Endothelial cell of umbilical vein (primary cell): ENCODE measurements around the gene URI1. TPM values are rescaled to one million over a fixed set of nuclear protein-coding genes. Genes with fewer than 3 reads are reported as not detected.
"Not testable (repeated sequence)": the region's sequence is repeated elsewhere in the genome, so short reads cannot be mapped to it uniquely, and the experiment has no call there.

Experiments used
- BruUV-seq: library from RNA; stranded (reverse); fragments of 400-500 nt; replicated peaks from 2 replicates; lab custom pipeline; 2021; lab: Mats Ljungman, UMichigan
- CTCF ChIA-PET: fragments of 300-600, 350-600 bp; sonication (Branson Sonifier 250); formaldehyde crosslinking; loops from one replicate; lab custom pipeline; 2021; ENCODE audit warnings: antibody characterized with exemption, inconsistent platforms; lab: Charles Lee
- POLR2A ChIA-PET: fragments of 300-600, 350-600 bp; sonication (Branson Sonifier 250); formaldehyde crosslinking; loops from one replicate; lab custom pipeline; 2021; ENCODE audit warnings: antibody characterized with exemption, inconsistent platforms; lab: Charles Lee
- DNase-seq: peaks from one replicate; pipeline ENCODE4 v3.0.0-alpha.2; 2011; ENCODE audit warnings: low read depth, low spot score
- FAIRE-seq: peaks from 2 replicates; lab custom pipeline; 2011; peaks lifted over from hg19 to GRCh38; lab: Jason Lieb, UNC
- H2AFZ ChIP-seq: 2 replicates; pipeline ENCODE4 v1.6.0; 2012; ENCODE audit warnings: low read depth, low read length, control low read depth, inconsistent platforms
- H3K27ac ChIP-seq: 2 replicates; pipeline ENCODE4 v1.5.1; 2011; ENCODE audit warnings: low read depth, mild to moderate bottlenecking, control low read depth, low read length, moderate library complexity; ENCODE audit not compliant: insufficient read depth
- H3K27me3 ChIP-seq, 2 experiments: 2 replicates each; pipeline versions ENCODE4 v1.6.0 to v1.6.1; 2011; ENCODE audit warnings: low read length in 2 of 2, mixed read lengths in 1 of 2; ENCODE audit not compliant: control insufficient read depth in 2 of 2, insufficient read depth in 2 of 2
- H3K36me3 ChIP-seq, 2 experiments: 2 replicates in 1 of 2; 3 replicates in 1 of 2; pipeline ENCODE4 v1.5.1; 2011; ENCODE audit warnings: low read length in 2 of 2, mild to moderate bottlenecking in 1 of 2, moderate library complexity in 1 of 2; ENCODE audit not compliant: control insufficient read depth in 2 of 2, insufficient read depth in 2 of 2; ENCODE audit errors: extremely low read depth in 1 of 2
- H3K4me1 ChIP-seq: 3 replicates; pipeline ENCODE4 v1.5.1; 2011; ENCODE audit warnings: mild to moderate bottlenecking, low read length; ENCODE audit not compliant: control insufficient read depth, insufficient read depth; ENCODE audit errors: extremely low read depth
- H3K4me2 ChIP-seq: 2 replicates; pipeline ENCODE4 v1.6.1; 2011; ENCODE audit warnings: low read length, control low read depth, mixed read lengths; ENCODE audit not compliant: insufficient read depth
- H3K4me3 ChIP-seq, 3 experiments: fragments of 200-600 bp in 1 of 3; sonication (generic), shearing (Covaris generic) in 1 of 3; replicated peaks in 1 of 3; 2 replicates each; pipeline ENCODE4 v1.5.1; 2011 to 2016; ENCODE audit warnings: control low read depth in 3 of 3, low read length in 3 of 3, mild to moderate bottlenecking in 2 of 3, inconsistent platforms in 1 of 3, low read depth in 1 of 3, moderate library complexity in 1 of 3; ENCODE audit not compliant: insufficient read depth in 1 of 3
- H3K79me2 ChIP-seq: 2 replicates; pipeline ENCODE4 v1.6.0; 2012; ENCODE audit warnings: low read length, inconsistent platforms; ENCODE audit not compliant: control insufficient read depth, insufficient read depth
- H3K9ac ChIP-seq: replicated peaks from 2 replicates; pipeline ENCODE3; 2011; ENCODE audit warnings: low read length, control low read depth; ENCODE audit not compliant: insufficient read depth; ENCODE audit errors: extremely low read depth
- H3K9me1 ChIP-seq: replicated peaks from 3 replicates; pipeline ENCODE4 v1.6.0; 2011; ENCODE audit warnings: mild to moderate bottlenecking, low read length; ENCODE audit not compliant: control insufficient read depth, insufficient read depth; ENCODE audit errors: extremely low read depth
- H3K9me3 ChIP-seq: replicated peaks from 2 replicates; pipeline ENCODE4 v1.5.1; 2012; ENCODE audit warnings: low read length, inconsistent platforms; ENCODE audit not compliant: control insufficient read depth, insufficient read depth
- H4K20me1 ChIP-seq: replicated peaks from 2 replicates; pipeline ENCODE3; 2011; ENCODE audit warnings: mild to moderate bottlenecking, low read length; ENCODE audit not compliant: control insufficient read depth, insufficient read depth; ENCODE audit errors: extremely low read depth
- MYC ChIP-seq: IDR thresholded peaks from one replicate; pipeline ENCODE4 v1.6.1; 2011; ENCODE audit warnings: mild to moderate bottlenecking, low read depth, low read length
- POLR2AphosphoS5 ChIP-seq: IDR thresholded peaks from 2 replicates; pipeline ENCODE4 v1.6.1; 2012; ENCODE audit warnings: low read depth, mild to moderate bottlenecking, control low read depth, low read length, moderate library complexity; ENCODE audit not compliant: insufficient read depth
- dilution Hi-C: fragments of 300-500 bp; cut with MboI; formaldehyde crosslinking; loops from one replicate; pipeline ENCODE4 v1.15.0; 2019; ENCODE audit warnings: low sequenced_read_pairs; ENCODE audit not compliant: extremely low pct_ligation_motif_present
- intact Hi-C: fragments of 100-400 bp; cut with micrococcal nuclease; formaldehyde crosslinking; loops from one replicate; pipeline ENCODE4 v1.10.0; 2022
- polyA plus RNA-seq, 4 experiments: library from polyadenylated mRNA; depleted of rRNA in 3 of 4; stranded (reverse) in 3 of 4; unstranded in 1 of 4; fragments of >200 nt; gene quantifications; 2 replicates each; pipeline versions ENCODE4 v1.2.1 to v1.2.3, GENCODE V29; 2011 to 2012; ENCODE audit warnings: missing spikeins in 1 of 4
- total RNA-seq: library from RNA; stranded (reverse); gene quantifications from 2 replicates; pipeline ENCODE4 v1.2.3, GENCODE V29; 2021
- TF ChIP-seq, protein P1 (sequence below), 2 donors: IDR thresholded peaks; 1 replicate in 1 of 2; 2 replicates in 1 of 2; pipeline ENCODE4 v1.5.1; 2011; ENCODE audit warnings: low read length in 2 of 2, mild to moderate bottlenecking in 2 of 2, moderate library complexity in 2 of 2, control low read depth in 1 of 2, inconsistent platforms in 1 of 2, low read depth in 1 of 2; ENCODE audit not compliant: insufficient read depth in 1 of 2; ENCODE audit errors: extremely low read depth in 1 of 2

The URI1 gene
- total and polyA plus RNA-seq, 2 donors (not counting 3 experiments of a cell fraction or from before 2014, with no cell fraction given), result 12.8 to 28.9 TPM

DNA sequence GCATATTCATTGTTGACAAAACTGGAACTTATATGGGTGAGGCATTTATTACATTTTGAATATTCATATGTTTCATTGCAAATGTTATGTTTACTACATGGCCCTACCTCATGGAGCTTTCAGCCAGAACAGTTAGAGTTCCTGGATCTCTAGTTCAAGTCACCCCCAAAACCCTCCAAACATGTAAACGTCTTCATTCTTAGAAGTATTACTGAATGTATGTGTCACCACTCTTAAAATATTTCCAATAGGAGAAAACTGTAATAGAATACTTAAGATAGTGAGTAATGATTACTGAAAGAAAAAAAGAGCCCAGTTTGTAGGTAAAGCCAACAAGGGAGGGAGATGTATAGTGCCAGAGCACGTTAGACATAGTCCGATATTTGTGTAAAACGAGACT is 23.5 kb downstream of the URI1 start:
- H3K9me1 ChIP-seq, result no peaks in the 10 kb centered on the region
- H3K27me3 ChIP-seq, result no peaks in the 10 kb centered on the region
- H3K4me3 ChIP-seq, result no peak overlapping the region
- H3K4me1 ChIP-seq, result no peaks in the 10 kb centered on the region
- H2AFZ ChIP-seq, result no peak overlapping the region
- no peak for FAIRE-seq
- H3K79me2 ChIP-seq, result peaks cover 53% of the 10 kb centered on the region
- H4K20me1 ChIP-seq, result no peaks in the 10 kb centered on the region
- dilution Hi-C loops, result no loop called here
- ChIA-PET POLR2A (no interaction called here), CTCF (interaction anchor here (1.3 to 2.2 kb wide), 2 partner anchors 20 to 235 kb away, joined by 5 to 8 read pairs; no protein-coding TSS in a partner anchor)
- H3K4me2 ChIP-seq, result no peak overlapping the region
- no peak overlapping the region for H3K9ac ChIP-seq
- H3K9me3 ChIP-seq, result no peaks in the 10 kb centered on the region
- no TSS peak for BruUV-seq
- TF ChIP-seq MYC (no peak), POLR2AphosphoS5 (no peak)
- TF ChIP-seq, protein P1, sequence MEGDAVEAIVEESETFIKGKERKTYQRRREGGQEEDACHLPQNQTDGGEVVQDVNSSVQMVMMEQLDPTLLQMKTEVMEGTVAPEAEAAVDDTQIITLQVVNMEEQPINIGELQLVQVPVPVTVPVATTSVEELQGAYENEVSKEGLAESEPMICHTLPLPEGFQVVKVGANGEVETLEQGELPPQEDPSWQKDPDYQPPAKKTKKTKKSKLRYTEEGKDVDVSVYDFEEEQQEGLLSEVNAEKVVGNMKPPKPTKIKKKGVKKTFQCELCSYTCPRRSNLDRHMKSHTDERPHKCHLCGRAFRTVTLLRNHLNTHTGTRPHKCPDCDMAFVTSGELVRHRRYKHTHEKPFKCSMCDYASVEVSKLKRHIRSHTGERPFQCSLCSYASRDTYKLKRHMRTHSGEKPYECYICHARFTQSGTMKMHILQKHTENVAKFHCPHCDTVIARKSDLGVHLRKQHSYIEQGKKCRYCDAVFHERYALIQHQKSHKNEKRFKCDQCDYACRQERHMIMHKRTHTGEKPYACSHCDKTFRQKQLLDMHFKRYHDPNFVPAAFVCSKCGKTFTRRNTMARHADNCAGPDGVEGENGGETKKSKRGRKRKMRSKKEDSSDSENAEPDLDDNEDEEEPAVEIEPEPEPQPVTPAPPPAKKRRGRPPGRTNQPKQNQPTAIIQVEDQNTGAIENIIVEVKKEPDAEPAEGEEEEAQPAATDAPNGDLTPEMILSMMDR (IDR thresholded peaks at IDR 0.05; ENCODE audit: extremely low read depth in 1 of 2, insufficient read depth in 1 of 2, low read depth in 1 of 2, low read length in 2 of 2), result no peak
- no peak for DNase-seq
- H3K36me3 ChIP-seq, result no peaks in the 10 kb centered on the region
- H3K27ac ChIP-seq, result no peak overlapping the region
- intact Hi-C loops, result no loop called here

DNA sequence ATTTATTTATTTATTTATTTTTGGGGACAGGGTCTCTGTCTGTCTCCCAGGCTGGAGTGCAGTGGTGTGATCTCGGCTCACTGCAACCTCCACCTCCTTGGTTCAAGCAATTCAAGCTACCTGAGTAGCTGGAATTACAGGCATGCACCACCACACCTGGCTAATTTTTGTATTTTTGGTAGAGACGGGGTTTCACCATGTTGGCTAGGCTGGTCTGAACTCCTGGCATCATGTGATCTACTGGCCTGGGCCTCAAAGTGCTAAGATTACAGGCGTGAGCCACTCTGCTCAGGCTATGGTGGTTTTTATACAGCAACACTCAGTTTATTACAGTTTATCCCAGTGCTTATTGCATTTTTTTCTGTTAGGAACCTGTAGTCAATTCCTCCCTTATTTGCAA is 24.1 kb downstream of the URI1 start:
- H3K4me2 ChIP-seq, POLR2A ChIA-PET, FAIRE-seq: not testable (repeated sequence)

More for the DNA sequence above, 24.1 kb downstream of the URI1 start:
- H3K9ac ChIP-seq, DNase-seq, intact Hi-C loops, H3K36me3 ChIP-seq, H3K9me3 ChIP-seq, H4K20me1 ChIP-seq, H3K9me1 ChIP-seq, dilution Hi-C loops, H3K27ac ChIP-seq, H3K4me3 ChIP-seq, H2AFZ ChIP-seq, H3K4me1 ChIP-seq, H3K27me3 ChIP-seq, BruUV-seq: not testable (repeated sequence)
- H3K79me2 ChIP-seq, result peaks cover 58% of the 10 kb centered on the region
- CTCF ChIA-PET, result interaction anchor here (0.7 to 2.3 kb wide), 6 partner anchors 11 to 236 kb away, joined by 3 to 11 read pairs (median 4); partner anchors contain the start of gene URI1
